NCI-H510A (cell line): ENCODE measurements around the gene CDH12.
A peak's percentile ranks its signal among the peaks of the same experiment; 100 is the strongest.
"Not testable (repeated sequence)": the region's sequence is repeated elsewhere in the genome, so short reads cannot be mapped to it uniquely, and the experiment has no call there.

Experiments used
- DNase-seq: peaks from one replicate; lab custom pipeline; 2025; lab: John Stamatoyannopoulos, UW

CDH12 gene

DNA sequence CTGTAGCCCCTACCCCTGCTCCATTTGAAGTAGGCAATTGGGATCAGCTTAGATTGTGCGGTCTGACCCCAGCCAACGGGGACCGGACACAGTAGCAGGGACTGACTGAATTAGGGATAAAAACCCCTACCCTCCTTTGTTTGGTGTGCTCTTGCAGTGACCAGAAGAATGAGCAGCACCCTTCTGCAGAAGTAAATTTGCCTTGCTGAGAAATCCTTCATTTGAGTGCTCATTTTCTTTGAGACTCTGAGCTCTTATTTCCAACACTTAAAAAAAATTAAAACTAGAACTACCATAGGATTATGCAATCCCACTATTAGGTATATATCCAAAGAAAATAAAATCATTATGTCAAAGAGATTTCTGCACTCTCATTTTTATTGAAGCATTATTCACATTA, 560.0 kb downstream of the CDH12 start:
- no peak for DNase-seq

DNA sequence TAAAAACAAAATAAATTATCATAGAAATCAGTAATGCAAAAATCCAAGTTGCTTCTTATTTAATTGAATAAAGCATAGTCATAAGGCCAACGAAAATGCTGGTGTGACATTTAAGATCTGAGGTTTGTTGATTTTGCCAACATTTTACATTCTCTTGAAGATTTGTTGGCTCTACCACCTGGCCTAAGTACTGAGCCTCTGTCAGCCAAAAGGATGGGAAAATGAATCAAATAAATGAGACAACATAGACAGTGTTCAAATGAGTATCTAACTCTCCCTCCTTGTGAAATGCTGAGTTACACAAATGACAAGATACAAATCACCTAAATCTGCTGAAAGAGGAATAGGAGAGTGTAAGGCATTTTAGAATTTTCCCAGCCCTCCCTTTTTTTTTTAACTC, 575.0 kb downstream of the CDH12 start:
- DNase-seq = no peak

GRCh38 chr5:22277006-22277405, 576.1 kb downstream of the CDH12 start:
- DNase-seq = no peak

GRCh38 chr5:22265855-22266254, 587.3 kb downstream of the CDH12 start:
- DNase-seq = not testable (repeated sequence)

GRCh38 chr5:22258139-22258538, 595.0 kb downstream of the CDH12 start:
- no peak for DNase-seq

DNA sequence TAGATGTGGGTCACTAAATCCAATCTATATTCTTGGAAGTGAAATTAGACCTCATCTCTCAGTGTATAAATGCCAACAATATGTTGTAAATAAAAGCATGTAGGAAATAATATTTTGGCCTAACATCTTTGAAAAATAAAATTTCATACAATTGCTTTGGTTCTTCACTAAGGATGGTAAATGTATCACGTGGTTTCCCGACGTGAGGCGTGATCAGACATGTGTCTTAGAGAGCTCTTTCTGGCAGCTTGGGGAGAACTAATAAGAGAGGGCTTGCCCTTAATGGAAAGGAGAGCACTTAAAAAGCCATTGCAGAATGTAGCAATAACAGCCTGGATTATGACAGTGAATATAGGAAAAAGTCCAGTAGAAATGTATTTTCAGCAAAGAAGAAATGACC, 602.6 kb downstream of the CDH12 start:
- no peak for DNase-seq

- no peak for DNase-seq
Measured at GRCh38 chr5:22249209-22249729, 603.9 kb downstream of the CDH12 start.

- no peak for DNase-seq
Measured at GRCh38 chr5:22245770-22246169, 607.4 kb downstream of the CDH12 start.

- no peak for DNase-seq
Measured at GRCh38 chr5:22242532-22242931, 610.6 kb downstream of the CDH12 start.

GRCh38 chr5:22238047-22238446, 615.1 kb downstream of the CDH12 start:
- no peak for DNase-seq

- DNase-seq = no peak
Measured at GRCh38 chr5:22226423-22226822, 626.7 kb downstream of the CDH12 start.

GRCh38 chr5:22223079-22223478, 630.1 kb downstream of the CDH12 start:
- no peak for DNase-seq

DNA sequence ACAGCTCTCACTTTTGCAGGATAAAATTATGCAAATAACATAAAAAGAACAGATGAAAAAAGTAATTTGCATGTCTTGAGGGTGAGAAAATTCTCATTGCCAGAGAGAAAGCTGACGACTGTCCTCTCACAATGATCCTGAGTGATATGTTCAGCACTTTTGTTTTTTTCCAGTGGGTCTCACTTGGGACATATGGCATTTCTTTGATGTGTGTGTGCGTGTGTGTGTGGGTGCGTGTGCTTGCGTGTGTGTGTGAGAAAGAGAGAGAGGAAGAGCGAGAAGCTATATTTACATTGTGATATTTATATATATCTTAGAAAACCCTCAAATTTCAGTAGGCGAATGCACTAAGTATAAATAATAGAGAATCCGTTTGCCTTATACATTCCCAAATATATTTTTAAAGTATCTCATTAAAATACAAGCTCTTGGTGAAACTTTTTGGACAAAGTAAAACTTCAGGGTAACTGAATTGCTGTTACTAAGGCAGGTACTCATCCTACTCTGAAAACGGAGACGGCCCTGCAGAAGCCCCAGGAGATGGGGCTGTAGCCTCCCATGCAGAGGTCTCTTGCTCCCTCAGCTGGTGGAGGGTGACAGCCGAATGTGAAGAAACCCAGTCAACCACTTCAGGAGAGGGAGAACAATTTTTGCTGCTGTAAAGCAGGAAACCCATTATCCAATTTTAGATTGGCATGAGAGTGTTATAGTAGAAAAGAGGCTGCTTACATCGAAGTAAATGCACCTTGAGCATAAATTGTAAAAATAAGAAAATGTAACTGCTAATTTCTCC, 639.2 kb downstream of the CDH12 start:
- DNase-seq = peak; percentile 10

DNA sequence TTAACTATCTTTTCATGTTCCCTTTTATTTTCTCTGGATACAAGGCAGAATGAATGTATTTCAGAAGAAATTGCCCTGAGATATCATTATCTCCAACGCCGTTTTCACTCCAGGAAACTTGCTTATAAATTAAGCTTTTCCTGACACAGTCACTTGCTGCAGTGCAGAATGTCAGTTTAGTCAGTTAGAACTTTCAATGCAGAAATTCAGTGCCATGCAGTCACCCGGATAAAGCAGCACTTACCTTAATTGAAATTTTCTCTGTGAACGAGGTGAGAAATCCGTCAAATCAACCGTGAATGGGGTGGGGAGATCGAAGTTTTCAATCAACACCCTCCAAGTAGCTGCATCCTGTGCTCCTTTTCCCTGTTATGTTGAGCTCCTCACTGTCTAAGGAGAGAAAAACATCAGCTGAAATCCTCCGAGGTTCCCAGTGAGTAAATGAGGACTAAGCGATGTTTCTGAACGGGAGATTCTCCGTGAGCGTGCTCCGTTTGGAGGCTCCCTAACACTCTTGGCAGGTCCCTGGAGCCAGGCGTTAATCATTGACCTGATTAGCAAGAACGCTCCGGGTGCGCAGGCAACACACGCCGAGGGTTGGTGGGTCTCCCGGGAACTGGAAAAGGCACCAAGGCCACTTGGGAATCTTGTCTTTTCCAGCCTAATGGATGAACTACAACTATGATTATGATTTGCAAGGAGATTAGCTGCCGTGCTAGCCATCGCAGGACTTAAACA, 640.7 kb downstream of the CDH12 start:
- not testable (repeated sequence) for DNase-seq

DNA sequence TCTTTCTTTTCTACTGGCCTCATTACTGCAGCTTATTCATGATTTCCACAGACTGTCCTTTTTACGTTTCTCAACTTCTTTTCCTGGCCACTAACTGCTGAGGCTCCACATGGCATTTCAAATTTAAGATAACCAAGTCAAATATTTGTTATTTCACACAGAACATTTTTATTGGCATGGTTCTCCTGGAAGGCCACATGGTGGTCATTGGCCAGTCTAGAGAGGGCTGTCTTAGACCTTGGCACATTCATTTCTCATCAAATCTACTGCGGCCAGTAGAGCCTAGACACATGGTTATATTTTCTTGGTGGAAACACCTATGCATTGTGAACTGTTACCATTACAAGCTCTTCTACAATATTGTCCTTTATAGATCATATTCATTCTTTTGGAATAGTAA, 644.7 kb downstream of the CDH12 start:
- not testable (repeated sequence) for DNase-seq

- not testable (repeated sequence) for DNase-seq
Measured at GRCh38 chr5:22188651-22189050, 664.5 kb downstream of the CDH12 start.

- DNase-seq = not testable (repeated sequence)
Measured at GRCh38 chr5:22187632-22188228, 665.4 kb downstream of the CDH12 start.

DNA sequence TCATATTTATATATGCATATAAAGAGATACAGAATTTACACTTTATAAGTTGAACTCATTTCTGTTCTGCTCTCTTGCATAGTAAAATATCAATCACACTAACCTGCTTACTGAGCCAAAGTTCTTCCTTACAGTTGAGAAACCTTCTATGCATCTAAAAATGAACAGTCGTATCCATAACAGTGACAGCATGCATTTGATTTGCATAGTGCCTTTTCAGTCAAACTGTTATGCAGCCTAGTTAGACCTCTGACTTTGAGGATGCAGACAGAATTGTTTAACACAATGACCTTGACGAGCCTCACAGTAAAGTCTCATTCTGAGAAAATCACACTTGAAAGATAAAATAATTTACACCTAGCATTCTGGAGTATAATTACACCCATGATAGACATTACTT, 683.9 kb downstream of the CDH12 start:
- not testable (repeated sequence) for DNase-seq

DNA sequence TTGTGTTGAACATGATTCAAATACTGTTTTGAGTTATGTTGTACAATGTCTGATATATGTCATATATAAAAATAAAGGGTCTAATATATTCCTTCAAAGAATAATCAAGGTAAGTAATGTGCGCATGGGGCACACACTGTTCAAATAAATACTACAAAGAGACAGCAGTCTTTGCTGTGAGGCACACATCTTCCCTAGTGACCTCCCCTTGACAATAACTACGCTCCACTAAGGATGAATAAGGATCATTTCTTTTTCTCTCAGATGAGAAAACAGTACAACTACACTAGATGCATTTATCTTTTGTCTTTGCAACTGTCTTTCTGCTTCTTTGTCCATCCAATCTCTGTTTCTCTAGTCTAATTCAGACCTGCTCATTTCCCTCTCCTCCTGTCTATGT, 684.4 kb downstream of the CDH12 start:
- not testable (repeated sequence) for DNase-seq

GRCh38 chr5:22165931-22166330, 687.2 kb downstream of the CDH12 start:
- not testable (repeated sequence) for DNase-seq

DNA sequence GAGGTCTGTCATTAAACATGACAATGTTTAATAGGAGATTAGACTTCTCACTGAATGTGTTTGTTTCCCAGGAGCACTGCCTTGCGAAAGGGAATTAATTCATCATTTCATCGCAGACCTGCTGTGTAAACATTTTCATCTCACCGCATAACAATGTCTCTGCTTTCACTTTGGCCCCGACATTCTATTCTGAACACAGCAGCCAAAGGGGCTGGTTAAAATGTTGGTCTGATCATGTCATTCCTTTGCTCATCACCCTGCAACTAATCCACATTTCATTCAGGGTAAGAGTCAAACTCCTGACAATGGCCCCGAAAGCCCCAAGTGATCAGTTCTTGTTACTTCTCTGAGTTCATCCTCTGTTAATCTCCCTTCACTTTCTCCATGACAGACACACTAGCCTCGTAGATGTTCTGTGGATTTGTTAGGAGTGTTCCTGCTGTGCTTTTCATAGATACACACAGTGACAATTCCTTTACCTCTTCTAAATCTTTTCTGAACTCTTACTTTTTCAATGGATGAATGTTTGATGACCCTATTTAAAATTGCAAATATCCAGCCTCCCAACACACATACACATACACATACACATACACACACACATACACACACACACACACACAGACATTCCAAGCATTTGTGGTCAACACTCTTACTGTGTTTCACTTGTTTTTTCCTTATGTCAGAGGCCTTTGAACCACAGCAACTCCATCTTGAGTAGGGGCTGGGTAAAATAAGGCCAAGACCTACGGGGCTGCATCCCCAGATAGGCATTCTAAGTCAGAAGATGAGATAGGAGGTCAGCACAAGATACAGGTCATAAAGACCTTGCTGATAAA, 688.0 kb downstream of the CDH12 start:
- not testable (repeated sequence) for DNase-seq

DNA sequence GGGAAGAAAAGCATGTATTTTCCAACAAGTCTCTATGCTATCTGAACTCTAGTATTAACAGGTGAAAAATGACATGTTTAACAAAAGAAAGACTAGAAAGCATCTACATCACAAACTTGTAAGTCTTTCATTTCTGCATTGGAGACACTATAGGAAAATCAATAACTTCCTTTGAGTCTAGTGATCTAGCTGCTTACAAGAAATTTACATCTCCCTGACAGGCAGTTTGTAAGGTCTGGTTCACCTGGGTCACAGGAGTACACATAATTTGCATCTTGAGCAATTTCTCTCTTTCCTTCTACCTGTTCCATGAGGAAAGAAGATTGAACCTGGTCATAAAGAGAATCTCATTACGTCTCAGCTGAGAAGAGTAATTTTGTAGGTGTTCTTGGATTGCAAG, 696.2 kb downstream of the CDH12 start:
- not testable (repeated sequence) for DNase-seq
